Testis (tissue), 3 donors: Measurements from ENCODE around the gene BBX. TPM values are rescaled to one million over a fixed set of nuclear protein-coding genes. Genes with fewer than 3 reads are reported as not detected.

Experiments used
- DNase-seq: peaks from one replicate; pipeline ENCODE4 v3.0.0-alpha.2; 2019
- H3K27ac ChIP-seq, 2 donors: fragments of 200-600 bp; sonication (generic); one replicate each; pipeline ENCODE4 v1.5.1; 2019
- H3K27me3 ChIP-seq: fragments of 200-600 bp; sonication (generic); one replicate; pipeline ENCODE4 v1.5.1; 2019
- H3K36me3 ChIP-seq: fragments of 200-600 bp; sonication (generic); one replicate; pipeline ENCODE4 v1.5.1; 2017; ENCODE audit warnings: low read depth; ENCODE audit errors: missing control alignments
- H3K4me1 ChIP-seq: fragments of 200-600 bp; sonication (generic); one replicate; pipeline ENCODE4 v1.5.1; 2019
- H3K4me3 ChIP-seq, 2 donors: fragments of 200-600 bp; sonication (generic); one replicate each; pipeline ENCODE4 v1.5.1; 2017 to 2019
- H3K9me3 ChIP-seq: fragments of 200-600 bp; sonication (generic); one replicate; pipeline ENCODE4 v1.5.1; 2017
- POLR2A ChIP-seq: fragments of 450-650 bp; IDR thresholded peaks from one replicate; pipeline ENCODE4 v1.6.1; 2017; ENCODE audit warnings: antibody characterized with exemption, mild to moderate bottlenecking, moderate library complexity
- whole genome bisulfite sequencing, 2 donors: methylation state at CpG; one replicate each; pipeline ENCODE4 v1.1.5; 2018; 5-methylcytosine and 5-hydroxymethylcytosine counted together
- intact Hi-C: fragments of 100-400 bp; cut with DNase I; formaldehyde crosslinking; loops from one replicate; pipeline ENCODE4 v1.15.1; 2023; ENCODE audit warnings: low total_unique reads
- polyA plus RNA-seq: library from polyadenylated mRNA; stranded (reverse); fragments of 350-450 nt; fragmentation: Illumina TruSeq; extraction: RNeasy Lipid Tissue Mini Kit (QIAGEN cat#74804); gene quantifications from one replicate; pipeline ENCODE4 v1.2.3, GENCODE V29; 2014; ENCODE audit warnings: low read depth, low replicate concordance; ENCODE audit not compliant: insufficient read depth
- total RNA-seq, 2 donors: library from RNA; depleted of rRNA; stranded (reverse); fragments of >200 nt; gene quantifications; one replicate each; pipeline ENCODE4 v1.2.3, GENCODE V29; 2016
- TF ChIP-seq, protein P1 (sequence below), 3 experiments: fragments of 450-650 bp in 2 of 3; fragments of 200-600 bp in 1 of 3; sonication (generic) in 1 of 3; IDR thresholded peaks; one replicate each; pipeline ENCODE4 v1.5.1; 2016 to 2019; ENCODE audit warnings: antibody characterized with exemption in 3 of 3, mild to moderate bottlenecking in 2 of 3, moderate library complexity in 1 of 3

BBX gene
- total and polyA plus RNA-seq, 3 donors from 2014 or later: 93.3 to 317 (median 312) TPM

GRCh38 chr3:107627962-107628542 is 105.3 kb downstream of the BBX start:
- intact Hi-C loops: no loop called here
- Histone ChIP-seq H3K4me3 (no peak overlapping the region), H3K4me1 (no peaks in the 10 kb centered on the region), H3K36me3 (no peaks in the 10 kb centered on the region), H3K27ac (no peak overlapping the region), H3K27me3 (no peaks in the 10 kb centered on the region), H3K9me3 (no peaks in the 10 kb centered on the region)
- DNase-seq: no peak
- TF ChIP-seq POLR2A: no peak
- TF ChIP-seq, protein P1, sequence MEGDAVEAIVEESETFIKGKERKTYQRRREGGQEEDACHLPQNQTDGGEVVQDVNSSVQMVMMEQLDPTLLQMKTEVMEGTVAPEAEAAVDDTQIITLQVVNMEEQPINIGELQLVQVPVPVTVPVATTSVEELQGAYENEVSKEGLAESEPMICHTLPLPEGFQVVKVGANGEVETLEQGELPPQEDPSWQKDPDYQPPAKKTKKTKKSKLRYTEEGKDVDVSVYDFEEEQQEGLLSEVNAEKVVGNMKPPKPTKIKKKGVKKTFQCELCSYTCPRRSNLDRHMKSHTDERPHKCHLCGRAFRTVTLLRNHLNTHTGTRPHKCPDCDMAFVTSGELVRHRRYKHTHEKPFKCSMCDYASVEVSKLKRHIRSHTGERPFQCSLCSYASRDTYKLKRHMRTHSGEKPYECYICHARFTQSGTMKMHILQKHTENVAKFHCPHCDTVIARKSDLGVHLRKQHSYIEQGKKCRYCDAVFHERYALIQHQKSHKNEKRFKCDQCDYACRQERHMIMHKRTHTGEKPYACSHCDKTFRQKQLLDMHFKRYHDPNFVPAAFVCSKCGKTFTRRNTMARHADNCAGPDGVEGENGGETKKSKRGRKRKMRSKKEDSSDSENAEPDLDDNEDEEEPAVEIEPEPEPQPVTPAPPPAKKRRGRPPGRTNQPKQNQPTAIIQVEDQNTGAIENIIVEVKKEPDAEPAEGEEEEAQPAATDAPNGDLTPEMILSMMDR (IDR thresholded peaks at IDR 0.05): no peak

- TF ChIP-seq, protein P1 (IDR thresholded peaks at IDR 0.05): no peak
- TF ChIP-seq POLR2A: no peak
- intact Hi-C loops: no loop called here
Measured at GRCh38 chr3:107629566-107629965, 106.8 kb downstream of the BBX start.

GRCh38 chr3:107630779-107631178 is 108.0 kb downstream of the BBX start:
- Histone ChIP-seq H3K27ac (no peak overlapping the region), H3K36me3 (no peaks in the 10 kb centered on the region), H3K9me3 (no peaks in the 10 kb centered on the region), H3K4me3 (no peak overlapping the region), H3K27me3 (no peaks in the 10 kb centered on the region), H3K4me1 (no peaks in the 10 kb centered on the region)
- no peak for DNase-seq
- TF ChIP-seq, protein P1 (IDR thresholded peaks at IDR 0.05): no peak
- TF ChIP-seq POLR2A: no peak
- intact Hi-C loops: no loop called here

More at GRCh38 chr3:107629566-107629965, 106.8 kb downstream of the BBX start:
- Histone ChIP-seq H3K4me1 (no peaks in the 10 kb centered on the region), H3K36me3 (no peaks in the 10 kb centered on the region), H3K27ac (no peak overlapping the region), H3K27me3 (no peaks in the 10 kb centered on the region), H3K4me3 (no peak overlapping the region), H3K9me3 (no peaks in the 10 kb centered on the region)
- DNase-seq: no peak
- WGBS, 2 donors: 78 to 84% methylated on average over 4 of the region's 4 CpGs

- Histone ChIP-seq H3K4me3 (no peak overlapping the region), H3K36me3 (no peaks in the 10 kb centered on the region), H3K27ac (no peak overlapping the region), H3K4me1 (no peaks in the 10 kb centered on the region), H3K27me3 (no peaks in the 10 kb centered on the region), H3K9me3 (no peaks in the 10 kb centered on the region)
- WGBS, 2 donors: 55 to 62% methylated on average over 2 of the region's 2 CpGs
- intact Hi-C loops: no loop called here
- TF ChIP-seq, protein P1 (IDR thresholded peaks at IDR 0.05): no peak
- TF ChIP-seq POLR2A: no peak
- no peak for DNase-seq
Measured at GRCh38 chr3:107632576-107632975, 109.8 kb downstream of the BBX start.

GRCh38 chr3:107633327-107634098 is 110.8 kb downstream of the BBX start:
- TF ChIP-seq, protein P1 (IDR thresholded peaks at IDR 0.05): no peak
- H3K36me3 ChIP-seq: no peaks in the 10 kb centered on the region
- H3K4me3 ChIP-seq: no peak overlapping the region
- 81 to 84% methylated on average over 3 of the region's 3 CpGs for WGBS, 2 donors
- H3K27me3 ChIP-seq: no peaks in the 10 kb centered on the region
- no peak for DNase-seq
- no peak overlapping the region for H3K27ac ChIP-seq
- intact Hi-C loops: no loop called here
- no peaks in the 10 kb centered on the region for H3K4me1 ChIP-seq
- no peaks in the 10 kb centered on the region for H3K9me3 ChIP-seq
